ENCODE data around the gene FAM118A. TPM values are rescaled to one million over a fixed set of nuclear protein-coding genes. Genes with fewer than 3 reads are reported as not detected.
"Not testable (repeated sequence)": the region's sequence is repeated elsewhere in the genome, so short reads cannot be mapped to it uniquely, and the experiment has no call there.

FAM118A gene
- total and polyA plus RNA-seq, 3 donors from 2014 or later: 70.8 to 104 (median 80.2) TPM

DNA sequence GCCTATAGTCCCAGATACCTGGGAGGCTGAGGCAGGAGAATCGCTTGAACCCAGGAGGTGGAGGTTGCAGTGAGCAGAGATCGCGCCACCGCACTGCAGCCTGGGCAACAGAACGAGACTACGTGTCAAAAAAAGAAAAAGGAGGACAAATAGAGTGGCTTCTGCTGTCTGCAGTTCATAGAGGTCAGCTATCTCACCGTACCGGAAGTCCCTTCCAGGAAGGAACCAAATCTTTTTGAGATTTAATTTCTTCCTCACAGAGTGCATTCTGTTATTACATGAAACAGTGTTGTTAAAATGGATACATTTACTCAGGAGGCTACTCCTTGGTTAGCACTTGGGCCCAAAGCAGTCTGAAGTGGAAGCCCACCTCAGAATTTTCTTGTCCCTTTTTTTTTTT lies 33.4 kb downstream of the FAM118A start:
- Histone ChIP-seq H3K4me3 (no peak overlapping the region), H3K9me3 (no peaks in the 10 kb centered on the region), H3K27me3 (no peaks in the 10 kb centered on the region), H3K27ac (no peak overlapping the region), H3K36me3 (ENCODE audit: low read depth, missing control alignments) (no peaks in the 10 kb centered on the region), H3K4me1 (no peaks in the 10 kb centered on the region)
- intact Hi-C loops (cut with DNase I; ENCODE audit: low total_unique reads): no loop called here
- DNase-seq: no peak
- TF ChIP-seq POLR2A (IDR thresholded peaks at IDR 0.05): no peak
- no peak for TF ChIP-seq CTCF (IDR thresholded peaks at IDR 0.05)
- 79 to 85% methylated on average over 8 of the region's 8 CpGs for WGBS, 2 donors

- Histone ChIP-seq H3K4me3 (no peak overlapping the region), H3K4me1 (no peaks in the 10 kb centered on the region), H3K27me3 (no peaks in the 10 kb centered on the region), H3K9me3 (no peaks in the 10 kb centered on the region), H3K36me3 (ENCODE audit: low read depth, missing control alignments) (no peaks in the 10 kb centered on the region), H3K27ac (no peak overlapping the region)
- peak; percentile 30 for DNase-seq
- no peak for TF ChIP-seq POLR2A (IDR thresholded peaks at IDR 0.05)
- no peak for TF ChIP-seq CTCF (IDR thresholded peaks at IDR 0.05)
- intact Hi-C loops (cut with DNase I; ENCODE audit: low total_unique reads): no loop called here
- 53 to 62% methylated on average over 5 of the region's 5 CpGs for WGBS, 2 donors
Observed at GRCh38 chr22:45344334-45344733, 34.6 kb downstream of the FAM118A start.

GRCh38 chr22:45349916-45350315 lies 40.2 kb downstream of the FAM118A start:
- Histone ChIP-seq H3K4me3 (no peak overlapping the region), H3K27me3 (no peaks in the 10 kb centered on the region), H3K9me3 (no peaks in the 10 kb centered on the region), H3K36me3 (ENCODE audit: low read depth, missing control alignments) (no peaks in the 10 kb centered on the region), H3K4me1 (no peaks in the 10 kb centered on the region), H3K27ac (no peak overlapping the region)
- 82 to 89% methylated on average over 3 of the region's 3 CpGs for WGBS, 2 donors
- DNase-seq: no peak
- TF ChIP-seq POLR2A (IDR thresholded peaks at IDR 0.05): no peak
- no peak for TF ChIP-seq CTCF (IDR thresholded peaks at IDR 0.05)
- intact Hi-C loops (cut with DNase I; ENCODE audit: low total_unique reads): no loop called here

- TF ChIP-seq CTCF (IDR thresholded peaks at IDR 0.05) (no peak), POLR2A (IDR thresholded peaks at IDR 0.05) (no peak)
- intact Hi-C loops (cut with DNase I; ENCODE audit: low total_unique reads): no loop called here
Observed at GRCh38 chr22:45351956-45352355, 42.2 kb downstream of the FAM118A start.

DNA sequence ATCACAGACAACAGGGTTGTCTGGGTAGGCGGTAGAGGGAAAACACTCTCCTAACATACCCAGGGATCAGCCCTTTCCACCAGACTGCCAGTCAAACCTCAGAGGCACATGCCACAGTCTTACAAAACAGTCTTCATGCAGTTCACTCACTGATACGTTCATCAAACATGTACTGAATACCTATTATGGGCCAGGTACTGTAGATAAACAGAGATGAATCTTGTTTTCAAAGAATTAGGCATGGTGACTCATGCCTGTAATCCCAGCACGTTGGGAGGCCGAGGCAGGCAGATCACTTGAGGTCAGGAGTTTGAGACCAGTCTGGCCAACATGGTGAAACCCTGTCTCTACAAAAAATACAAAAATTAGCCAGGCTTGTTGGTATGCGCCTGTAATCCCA lies 43.0 kb downstream of the FAM118A start:
- DNase-seq; H3K4me1 ChIP-seq; H3K27ac ChIP-seq; H3K27me3 ChIP-seq; H3K36me3 ChIP-seq (ENCODE audit: low read depth, missing control alignments); H3K4me3 ChIP-seq; intact Hi-C loops (cut with DNase I; ENCODE audit: low total_unique reads); H3K9me3 ChIP-seq: not testable (repeated sequence)
- 93 to 94% methylated on average over 5 of the region's 5 CpGs for WGBS, 2 donors

More at GRCh38 chr22:45351956-45352355, 42.2 kb downstream of the FAM118A start:
- H3K9me3 ChIP-seq: no peaks in the 10 kb centered on the region
- WGBS, 2 donors: 91 to 98% methylated on average over 1 of the region's 1 CpG
- DNase-seq: no peak
- H3K4me1 ChIP-seq: no peaks in the 10 kb centered on the region
- no peak overlapping the region for H3K27ac ChIP-seq
- H3K4me3 ChIP-seq: no peak overlapping the region
- H3K36me3 ChIP-seq (ENCODE audit: low read depth, missing control alignments): no peaks in the 10 kb centered on the region
- no peaks in the 10 kb centered on the region for H3K27me3 ChIP-seq
